ENCODE results near the gene PRKAR2B.
"Not testable (repeated sequence)": the region's sequence is repeated elsewhere in the genome, so short reads cannot be mapped to it uniquely, and the experiment has no call there.

Gene PRKAR2B

DNA sequence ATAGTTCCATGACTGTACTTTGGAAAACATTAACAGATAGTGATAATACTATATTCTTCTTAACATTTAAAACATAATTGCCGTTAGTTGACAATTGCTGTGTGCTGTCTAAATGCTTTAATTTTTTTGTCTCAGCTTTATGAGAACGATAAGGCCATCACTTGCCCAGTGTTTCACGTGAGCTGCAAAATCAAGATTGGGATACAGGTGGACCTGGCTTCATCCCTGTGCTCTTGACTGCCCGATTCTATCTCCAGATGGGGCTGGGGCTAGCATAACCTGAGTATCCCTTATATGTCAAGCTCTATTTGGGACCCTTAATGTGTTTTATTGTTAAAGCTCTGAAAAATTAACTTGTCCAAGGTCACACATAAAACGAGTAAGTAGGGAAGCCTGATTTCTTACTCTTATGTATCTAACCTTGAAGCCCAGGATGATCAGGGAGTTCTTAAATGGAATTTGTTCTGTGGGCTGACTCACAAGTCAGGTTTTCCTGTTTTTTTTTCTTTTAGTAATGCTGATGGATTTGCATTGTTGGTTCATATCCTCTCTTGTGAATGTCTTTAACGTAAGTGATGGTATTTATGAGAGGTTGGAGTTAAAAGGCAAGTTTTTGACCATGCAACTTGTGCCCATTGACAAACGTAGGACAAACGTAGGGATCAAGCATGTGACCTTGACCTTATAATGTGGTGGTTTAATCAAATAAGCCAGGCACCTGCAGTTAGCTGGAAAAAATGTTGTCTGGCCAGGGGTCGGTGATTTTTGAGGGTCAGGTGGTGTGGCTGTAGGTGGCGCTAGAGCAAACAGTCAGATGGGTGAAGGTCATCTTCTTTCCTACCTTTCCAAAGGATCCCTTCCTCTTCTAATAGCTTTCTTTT, 3.6 kb downstream of the PRKAR2B start:
- DNase-seq (ENCODE audit: low read depth, low spot score): no peak

DNA sequence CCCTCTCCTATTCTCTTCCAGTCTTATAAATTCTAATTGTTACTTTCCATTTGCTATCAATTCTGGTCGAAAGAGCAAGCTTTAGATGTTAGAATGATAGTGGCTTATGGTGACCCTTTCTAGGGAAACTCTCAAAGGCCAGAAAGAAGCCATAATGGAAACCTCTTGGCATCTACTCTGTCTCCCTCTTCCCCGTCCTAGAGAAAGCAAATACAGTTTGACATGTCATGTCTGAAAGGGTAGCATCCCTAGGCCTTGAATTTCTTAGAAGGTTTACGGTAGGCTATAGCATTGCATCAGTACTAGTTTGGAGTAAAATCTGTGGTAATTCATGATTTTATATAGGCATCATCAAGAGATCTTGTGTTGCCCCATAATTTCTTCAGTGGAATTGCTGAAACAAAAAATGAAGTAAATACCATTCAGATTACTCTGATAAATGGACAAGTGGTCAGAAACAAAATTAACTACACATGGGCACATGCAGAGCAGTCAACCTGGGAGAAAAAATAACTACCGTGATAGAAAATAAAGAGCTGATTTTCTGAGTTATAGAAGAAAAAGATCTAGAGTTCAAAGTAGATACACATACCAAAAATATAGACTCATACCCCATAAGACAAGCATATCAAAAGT, 4.4 kb downstream of the PRKAR2B start:
- no peak for DNase-seq (ENCODE audit: low read depth, low spot score)

DNA sequence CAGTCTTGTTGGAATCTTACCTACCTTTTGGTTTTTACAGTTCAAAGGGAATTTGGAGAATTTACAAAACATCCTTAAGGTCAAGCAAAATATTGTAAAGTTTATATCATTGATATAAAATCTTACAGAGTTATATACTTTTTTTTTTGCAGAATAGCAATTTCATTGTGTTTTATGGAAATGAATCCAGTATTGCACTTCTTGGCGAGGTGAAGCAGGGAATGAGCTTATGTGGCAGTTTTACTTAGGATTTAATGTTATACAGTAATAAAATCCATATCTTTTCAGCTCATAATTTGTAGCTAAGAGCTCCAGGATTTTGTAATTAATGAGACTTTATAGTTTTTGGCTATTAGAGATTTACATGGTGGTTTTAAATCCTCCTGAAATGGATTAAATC, 5.0 kb downstream of the PRKAR2B start:
- no peak for DNase-seq (ENCODE audit: low read depth, low spot score)

DNA sequence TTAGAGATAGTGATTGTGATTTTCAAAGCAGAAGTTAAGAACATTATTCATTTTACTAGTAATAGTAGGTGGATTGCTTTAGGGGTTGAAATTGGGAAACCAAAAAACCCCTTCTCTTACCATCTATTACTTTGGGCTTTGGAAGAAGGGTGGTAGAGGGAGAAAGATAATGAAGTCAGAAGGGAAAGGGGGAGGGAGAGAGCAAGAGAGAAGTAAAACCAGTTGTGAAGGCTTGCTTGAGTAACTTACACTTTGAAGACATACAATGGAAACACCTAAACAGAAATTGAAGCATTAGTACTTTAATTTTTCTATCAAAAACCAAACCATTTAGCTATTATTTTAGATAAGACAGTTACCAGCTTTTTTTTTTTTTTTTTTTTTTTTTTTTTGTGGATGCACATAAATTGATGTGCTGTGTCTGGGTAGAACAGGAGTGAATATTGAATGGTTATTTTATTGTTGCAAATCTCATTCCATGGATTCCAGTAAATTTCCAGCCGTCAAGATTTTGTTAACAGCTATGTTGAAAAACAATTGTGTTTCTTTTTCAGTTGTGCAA, 5.5 kb downstream of the PRKAR2B start:
- no peak for DNase-seq (ENCODE audit: low read depth, low spot score)

DNA sequence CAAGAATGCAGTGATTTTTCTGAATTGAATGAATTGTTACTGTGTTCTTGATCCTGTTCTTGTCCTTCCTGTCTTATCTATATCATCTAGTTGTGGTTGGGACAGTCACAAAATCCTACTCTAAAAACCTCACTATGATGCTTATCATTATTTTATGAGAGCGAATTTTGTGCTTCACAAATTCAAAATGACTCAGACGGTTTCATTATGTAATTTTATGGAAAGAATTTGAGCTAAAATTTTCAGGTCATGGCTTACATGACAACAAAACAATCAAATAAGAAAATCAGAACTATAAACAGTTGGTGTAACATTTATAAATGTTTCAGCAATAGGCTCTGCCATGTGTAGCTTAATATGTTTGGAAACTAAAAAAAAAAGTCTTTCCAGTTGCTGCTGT, 6.9 kb downstream of the PRKAR2B start:
- no peak for DNase-seq (ENCODE audit: low read depth, low spot score)

DNA sequence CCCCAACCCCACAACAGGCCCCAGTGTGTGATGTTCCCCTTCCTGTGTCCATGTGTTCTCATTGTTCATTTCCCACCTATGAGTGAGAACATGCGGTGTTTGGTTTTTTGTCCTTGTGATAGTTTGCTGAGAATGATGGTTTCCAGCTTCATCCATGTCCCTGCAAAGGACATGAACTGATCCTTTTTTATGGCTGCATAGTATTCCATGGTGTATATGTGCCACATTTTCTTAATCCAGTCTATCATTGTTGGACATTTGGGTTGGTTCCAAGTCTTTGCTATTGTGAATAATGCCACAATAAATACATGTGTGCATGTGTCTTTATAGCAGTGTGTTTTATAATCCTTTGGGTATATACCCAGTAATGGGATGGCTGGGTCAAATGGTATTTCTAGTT, 10.5 kb downstream of the PRKAR2B start:
- not testable (repeated sequence) for DNase-seq (ENCODE audit: low read depth, low spot score)

DNA sequence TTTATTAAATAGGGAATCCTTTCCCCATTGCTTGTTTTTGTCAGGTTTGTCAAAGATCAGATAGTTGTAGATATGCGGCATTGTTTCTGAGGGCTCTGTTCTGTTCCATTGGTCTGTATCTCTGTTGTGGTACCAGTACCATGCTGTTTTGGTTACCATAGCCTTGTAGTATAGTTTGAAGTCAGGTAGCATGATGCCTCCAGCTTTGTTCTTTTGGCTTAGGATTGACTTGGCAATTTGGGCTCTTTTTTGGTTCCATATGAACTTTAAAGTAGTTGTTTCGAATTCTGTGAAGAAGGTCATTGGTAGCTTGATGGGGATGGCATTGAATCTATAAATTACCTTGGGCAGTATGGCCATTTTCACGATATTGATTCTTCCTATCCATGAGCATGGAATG, 11.6 kb downstream of the PRKAR2B start:
- not testable (repeated sequence) for DNase-seq (ENCODE audit: low read depth, low spot score)

GRCh38 chr7:107056728-107057473, 12.4 kb downstream of the PRKAR2B start:
- no peak for DNase-seq (ENCODE audit: low read depth, low spot score)

DNA sequence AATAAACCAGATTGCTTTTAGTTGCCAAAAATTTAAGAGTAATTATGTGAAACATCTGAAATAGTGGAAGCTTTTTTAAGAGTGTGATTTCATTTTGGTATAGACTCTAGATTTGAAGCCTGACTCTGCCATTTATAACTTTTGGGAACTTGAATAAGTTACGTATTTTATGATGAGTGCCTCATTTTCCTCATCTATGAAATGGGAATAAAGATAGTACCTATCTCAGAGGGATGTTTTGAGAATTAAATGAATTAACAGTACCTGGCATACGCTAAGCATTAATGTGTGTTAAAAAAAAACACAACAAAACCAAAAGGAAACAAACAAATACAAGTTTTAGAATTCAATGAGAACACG, 12.9 kb downstream of the PRKAR2B start:
- no peak for DNase-seq (ENCODE audit: low read depth, low spot score)

GRCh38 chr7:107059468-107059867, 15.0 kb downstream of the PRKAR2B start:
- no peak for DNase-seq (ENCODE audit: low read depth, low spot score)

GRCh38 chr7:107063245-107064120, 19.0 kb downstream of the PRKAR2B start:
- no peak for DNase-seq (ENCODE audit: low read depth, low spot score)

DNA sequence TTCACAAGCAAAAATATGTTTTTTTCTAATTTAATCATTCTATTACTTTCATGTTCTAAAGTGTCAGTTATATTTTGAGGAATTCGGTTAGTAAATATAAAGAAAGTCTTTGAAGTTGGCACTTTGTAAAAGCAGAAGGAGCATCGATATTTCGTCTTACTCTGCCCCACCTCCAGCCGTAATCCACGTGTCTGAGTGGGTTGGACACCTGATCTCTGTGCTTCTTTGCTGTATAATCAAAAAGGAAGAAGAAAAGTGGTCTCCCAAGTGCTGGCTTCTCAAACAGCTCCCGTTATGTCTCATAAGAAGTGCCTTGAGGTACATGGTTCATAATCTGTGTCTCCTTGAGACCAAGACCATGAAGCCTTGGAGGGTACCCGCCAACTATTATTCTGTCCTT, 19.8 kb downstream of the PRKAR2B start:
- DNase-seq (ENCODE audit: low read depth, low spot score): no peak

- no peak for DNase-seq (ENCODE audit: low read depth, low spot score)
Measured at GRCh38 chr7:107065929-107066247, 21.4 kb downstream of the PRKAR2B start.

DNA sequence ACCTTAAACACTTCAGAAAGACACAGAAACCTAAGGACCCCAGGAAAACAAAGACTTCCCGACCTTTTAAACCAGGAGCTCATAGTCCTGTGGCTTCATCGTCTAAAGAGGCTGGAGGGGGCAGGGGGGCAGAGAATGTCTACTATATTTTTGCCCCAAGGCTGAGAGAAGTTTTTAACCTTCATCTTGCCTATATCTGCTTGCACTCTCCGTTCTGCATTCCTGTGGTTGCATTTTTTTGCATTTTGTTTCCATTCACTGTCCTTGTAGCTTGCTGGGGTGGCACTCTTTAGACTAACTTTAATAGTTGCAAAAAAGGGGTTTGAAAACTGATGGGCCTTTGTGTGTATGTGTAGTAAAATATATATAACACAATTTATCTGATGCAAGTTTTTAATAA, 23.7 kb downstream of the PRKAR2B start:
- DNase-seq (ENCODE audit: low read depth, low spot score): no peak

- DNase-seq (ENCODE audit: low read depth, low spot score): no peak
Measured at GRCh38 chr7:107069457-107069856, 25.0 kb downstream of the PRKAR2B start.

- no peak for DNase-seq (ENCODE audit: low read depth, low spot score)
Measured at GRCh38 chr7:107070710-107071109, 26.2 kb downstream of the PRKAR2B start.

- no peak for DNase-seq (ENCODE audit: low read depth, low spot score)
Measured at GRCh38 chr7:107071129-107071528, 26.6 kb downstream of the PRKAR2B start.

- DNase-seq (ENCODE audit: low read depth, low spot score): no peak
Measured at GRCh38 chr7:107072133-107072532, 27.6 kb downstream of the PRKAR2B start.

- no peak for DNase-seq (ENCODE audit: low read depth, low spot score)
Measured at GRCh38 chr7:107075863-107076574, 31.5 kb downstream of the PRKAR2B start.

DNA sequence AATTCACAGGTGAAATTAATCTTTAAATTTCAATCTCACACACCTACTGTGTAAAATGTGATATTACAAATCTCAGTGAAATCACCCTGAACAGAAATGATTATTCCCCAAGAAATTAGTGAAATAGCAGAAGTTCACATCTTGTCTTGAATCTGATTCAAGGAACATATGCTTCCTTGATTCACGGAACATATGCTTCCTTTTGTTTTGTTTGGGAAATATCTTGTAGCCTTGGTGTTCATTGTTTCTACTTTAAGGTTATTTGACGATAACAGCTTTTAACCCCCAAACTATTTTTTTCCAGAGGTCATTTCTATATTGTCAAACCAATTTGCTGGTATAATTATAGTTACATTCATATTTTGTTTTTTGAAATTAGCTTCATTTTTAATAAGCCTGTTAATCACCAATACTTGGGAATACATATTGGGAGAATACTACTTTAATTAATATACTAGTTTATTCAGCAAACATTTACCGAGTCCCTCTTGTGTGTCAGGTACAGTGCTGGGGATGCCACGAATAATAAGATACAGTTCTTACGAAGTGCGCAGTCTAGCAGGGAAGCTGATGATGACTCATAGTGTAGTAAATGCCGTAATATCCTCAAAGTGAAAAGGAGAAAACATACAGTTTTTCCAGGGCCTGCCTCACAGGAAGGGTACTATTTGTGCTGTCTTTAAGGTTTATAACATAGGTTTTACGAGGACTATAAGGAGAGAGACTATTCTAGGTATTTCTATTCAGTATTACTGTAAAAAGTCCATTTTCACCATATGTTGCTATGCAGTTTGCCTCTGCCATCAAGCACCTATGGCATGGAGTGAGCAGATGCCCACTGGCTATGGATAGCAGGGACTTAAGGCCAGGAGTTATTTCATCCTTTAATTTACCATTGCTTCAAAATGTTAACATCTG, 32.5 kb downstream of the PRKAR2B start:
- no peak for DNase-seq (ENCODE audit: low read depth, low spot score)

All from activated naive CD8-positive, alpha-beta T cell treated with anti-CD3 and anti-CD28 coated beads, Interleukin-2, amount 50 U/mL, for 16 hours (primary cell).